ENCODE data around the gene WBP1.

The WBP1 gene

DNA sequence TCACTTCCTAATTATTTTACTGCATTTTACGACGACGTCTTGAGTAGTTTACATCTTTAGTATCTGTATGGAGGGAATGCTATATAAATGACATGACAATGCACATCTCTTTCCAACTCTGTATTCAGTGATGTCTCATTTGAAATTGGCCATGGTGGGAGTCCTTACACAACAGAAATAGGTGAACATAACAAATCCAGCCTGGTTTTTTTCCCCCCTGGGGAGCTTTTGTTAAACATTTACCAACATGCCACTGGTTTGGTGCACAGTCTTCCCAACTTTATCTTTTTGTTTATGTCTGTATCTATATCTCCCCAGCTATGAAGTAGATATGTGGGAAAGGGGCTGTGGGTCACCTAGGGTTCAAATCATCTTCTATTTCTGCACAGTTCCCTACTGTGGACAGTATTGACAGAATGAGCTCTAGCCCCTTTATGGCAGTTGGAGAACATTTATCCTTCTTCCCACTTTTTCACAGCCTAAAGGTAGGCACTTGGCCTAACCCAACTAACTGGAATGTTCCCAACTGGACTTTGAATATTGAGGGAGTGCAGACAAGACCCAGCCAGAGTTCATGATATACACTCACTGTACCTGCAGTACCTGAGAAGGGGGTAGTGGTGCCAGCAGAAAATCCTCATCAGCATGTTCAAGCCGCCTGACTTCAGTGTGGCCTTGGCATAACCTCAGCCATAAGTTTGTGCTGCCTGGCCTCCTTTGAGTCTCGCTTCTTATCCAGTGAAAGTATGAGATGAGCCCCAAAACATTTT is 10.8 kb upstream of the WBP1 start:
- TF ChIP-seq PPARA (CRISPR knock-in tag; IDR thresholded peaks at IDR 0.05; ENCODE audit: borderline replicate concordance): no peak
- no peak for TF ChIP-seq ARNTL (CRISPR knock-in tag; IDR thresholded peaks at IDR 0.05; ENCODE audit: borderline replicate concordance, low read depth)
- TF ChIP-seq GLIS3 (CRISPR knock-in tag; IDR thresholded peaks at IDR 0.05): no peak
- no peak for TF ChIP-seq ESRRG (CRISPR knock-in tag; IDR thresholded peaks at IDR 0.05)
- TF ChIP-seq OSR1 (CRISPR knock-in tag; IDR thresholded peaks at IDR 0.05): no peak
- TF ChIP-seq ZC3H10 (CRISPR knock-in tag; IDR thresholded peaks at IDR 0.05): no peak
- TF ChIP-seq, protein P1, sequence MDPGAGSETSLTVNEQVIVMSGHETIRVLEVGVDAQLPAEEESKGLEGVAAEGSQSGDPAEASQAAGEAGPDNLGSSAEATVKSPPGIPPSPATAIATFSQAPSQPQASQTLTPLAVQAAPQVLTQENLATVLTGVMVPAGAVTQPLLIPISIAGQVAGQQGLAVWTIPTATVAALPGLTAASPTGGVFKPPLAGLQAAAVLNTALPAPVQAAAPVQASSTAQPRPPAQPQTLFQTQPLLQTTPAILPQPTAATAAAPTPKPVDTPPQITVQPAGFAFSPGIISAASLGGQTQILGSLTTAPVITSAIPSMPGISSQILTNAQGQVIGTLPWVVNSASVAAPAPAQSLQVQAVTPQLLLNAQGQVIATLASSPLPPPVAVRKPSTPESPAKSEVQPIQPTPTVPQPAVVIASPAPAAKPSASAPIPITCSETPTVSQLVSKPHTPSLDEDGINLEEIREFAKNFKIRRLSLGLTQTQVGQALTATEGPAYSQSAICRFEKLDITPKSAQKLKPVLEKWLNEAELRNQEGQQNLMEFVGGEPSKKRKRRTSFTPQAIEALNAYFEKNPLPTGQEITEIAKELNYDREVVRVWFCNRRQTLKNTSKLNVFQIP (CRISPR knock-in tag; IDR thresholded peaks at IDR 0.05; ENCODE audit: borderline replicate concordance, low read depth): no peak
- TF ChIP-seq, protein P2, sequence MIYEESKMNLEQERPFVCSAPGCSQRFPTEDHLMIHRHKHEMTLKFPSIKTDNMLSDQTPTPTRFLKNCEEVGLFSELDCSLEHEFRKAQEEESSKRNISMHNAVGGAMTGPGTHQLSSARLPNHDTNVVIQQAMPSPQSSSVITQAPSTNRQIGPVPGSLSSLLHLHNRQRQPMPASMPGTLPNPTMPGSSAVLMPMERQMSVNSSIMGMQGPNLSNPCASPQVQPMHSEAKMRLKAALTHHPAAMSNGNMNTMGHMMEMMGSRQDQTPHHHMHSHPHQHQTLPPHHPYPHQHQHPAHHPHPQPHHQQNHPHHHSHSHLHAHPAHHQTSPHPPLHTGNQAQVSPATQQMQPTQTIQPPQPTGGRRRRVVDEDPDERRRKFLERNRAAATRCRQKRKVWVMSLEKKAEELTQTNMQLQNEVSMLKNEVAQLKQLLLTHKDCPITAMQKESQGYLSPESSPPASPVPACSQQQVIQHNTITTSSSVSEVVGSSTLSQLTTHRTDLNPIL (CRISPR knock-in tag; IDR thresholded peaks at IDR 0.05; ENCODE audit: low read depth): no peak
- no peak for TF ChIP-seq ZNF8 (CRISPR knock-in tag; IDR thresholded peaks at IDR 0.05)
- no peak for TF ChIP-seq BACH2 (CRISPR knock-in tag; IDR thresholded peaks at IDR 0.05; ENCODE audit: borderline replicate concordance)
- TF ChIP-seq ZNF70 (CRISPR knock-in tag; IDR thresholded peaks at IDR 0.05): no peak
- TF ChIP-seq TOX (CRISPR knock-in tag; IDR thresholded peaks at IDR 0.05; ENCODE audit: borderline replicate concordance): no peak
- ATAC-seq: no peak

DNA sequence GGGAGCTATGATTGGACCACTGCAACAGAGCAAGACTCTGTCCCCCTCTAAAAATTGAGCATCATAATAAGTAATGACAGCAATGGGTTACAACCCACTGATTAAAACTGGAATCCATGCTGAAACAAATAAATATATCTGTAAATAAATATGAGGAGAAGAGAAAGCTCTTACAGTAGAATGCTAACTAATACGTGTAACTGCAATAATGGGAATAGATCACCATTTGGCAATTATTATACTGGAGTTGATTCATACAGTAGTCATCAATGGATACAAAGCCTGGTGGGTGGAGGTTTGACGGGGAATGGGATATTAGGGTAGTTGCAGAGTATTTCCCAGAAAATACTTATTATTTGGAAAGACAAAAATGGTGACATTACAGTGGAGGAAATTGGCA is 9.5 kb upstream of the WBP1 start:
- no peak for TF ChIP-seq TOX (CRISPR knock-in tag; IDR thresholded peaks at IDR 0.05; ENCODE audit: borderline replicate concordance)
- no peak for TF ChIP-seq PPARA (CRISPR knock-in tag; IDR thresholded peaks at IDR 0.05; ENCODE audit: borderline replicate concordance)
- TF ChIP-seq CSDC2 (CRISPR knock-in tag; IDR thresholded peaks at IDR 0.05): no peak
- TF ChIP-seq, protein P2 (CRISPR knock-in tag; IDR thresholded peaks at IDR 0.05; ENCODE audit: low read depth): no peak
- no peak for TF ChIP-seq BACH2 (CRISPR knock-in tag; IDR thresholded peaks at IDR 0.05; ENCODE audit: borderline replicate concordance)
- no peak for TF ChIP-seq ZFP30 (CRISPR knock-in tag; IDR thresholded peaks at IDR 0.05)
- TF ChIP-seq SNAI2 (CRISPR knock-in tag; IDR thresholded peaks at IDR 0.05): no peak
- no peak for TF ChIP-seq ESRRG (CRISPR knock-in tag; IDR thresholded peaks at IDR 0.05)
- TF ChIP-seq, protein P1 (CRISPR knock-in tag; IDR thresholded peaks at IDR 0.05; ENCODE audit: borderline replicate concordance, low read depth): no peak
- ATAC-seq: no peak

- ATAC-seq: no peak
- TF ChIP-seq ZNF565 (CRISPR knock-in tag; conservative IDR thresholded peaks at IDR 0.05; ENCODE audit: low read depth): no peak
- no peak for TF ChIP-seq ZNF8 (CRISPR knock-in tag; IDR thresholded peaks at IDR 0.05)
- no peak for TF ChIP-seq SNAI2 (CRISPR knock-in tag; IDR thresholded peaks at IDR 0.05)
- TF ChIP-seq OSR1 (CRISPR knock-in tag; IDR thresholded peaks at IDR 0.05): no peak
- no peak for TF ChIP-seq ESRRG (CRISPR knock-in tag; IDR thresholded peaks at IDR 0.05)
- no peak for TF ChIP-seq TSHZ2 (CRISPR knock-in tag; IDR thresholded peaks at IDR 0.05)
- no peak for TF ChIP-seq ISL1 (CRISPR knock-in tag; IDR thresholded peaks at IDR 0.05)
- TF ChIP-seq, protein P1 (CRISPR knock-in tag; IDR thresholded peaks at IDR 0.05; ENCODE audit: borderline replicate concordance, low read depth): no peak
- no peak for TF ChIP-seq CSDC2 (CRISPR knock-in tag; IDR thresholded peaks at IDR 0.05)
- TF ChIP-seq ZFP30 (CRISPR knock-in tag; IDR thresholded peaks at IDR 0.05): no peak
- no peak for TF ChIP-seq BACH2 (CRISPR knock-in tag; IDR thresholded peaks at IDR 0.05; ENCODE audit: borderline replicate concordance)
- TF ChIP-seq, protein P3, sequence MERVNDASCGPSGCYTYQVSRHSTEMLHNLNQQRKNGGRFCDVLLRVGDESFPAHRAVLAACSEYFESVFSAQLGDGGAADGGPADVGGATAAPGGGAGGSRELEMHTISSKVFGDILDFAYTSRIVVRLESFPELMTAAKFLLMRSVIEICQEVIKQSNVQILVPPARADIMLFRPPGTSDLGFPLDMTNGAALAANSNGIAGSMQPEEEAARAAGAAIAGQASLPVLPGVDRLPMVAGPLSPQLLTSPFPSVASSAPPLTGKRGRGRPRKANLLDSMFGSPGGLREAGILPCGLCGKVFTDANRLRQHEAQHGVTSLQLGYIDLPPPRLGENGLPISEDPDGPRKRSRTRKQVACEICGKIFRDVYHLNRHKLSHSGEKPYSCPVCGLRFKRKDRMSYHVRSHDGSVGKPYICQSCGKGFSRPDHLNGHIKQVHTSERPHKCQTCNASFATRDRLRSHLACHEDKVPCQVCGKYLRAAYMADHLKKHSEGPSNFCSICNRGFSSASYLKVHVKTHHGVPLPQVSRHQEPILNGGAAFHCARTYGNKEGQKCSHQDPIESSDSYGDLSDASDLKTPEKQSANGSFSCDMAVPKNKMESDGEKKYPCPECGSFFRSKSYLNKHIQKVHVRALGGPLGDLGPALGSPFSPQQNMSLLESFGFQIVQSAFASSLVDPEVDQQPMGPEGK (CRISPR knock-in tag; IDR thresholded peaks at IDR 0.05; ENCODE audit: borderline replicate concordance): no peak
- no peak for TF ChIP-seq ZFP3 (CRISPR knock-in tag; IDR thresholded peaks at IDR 0.05)
- TF ChIP-seq, protein P4, sequence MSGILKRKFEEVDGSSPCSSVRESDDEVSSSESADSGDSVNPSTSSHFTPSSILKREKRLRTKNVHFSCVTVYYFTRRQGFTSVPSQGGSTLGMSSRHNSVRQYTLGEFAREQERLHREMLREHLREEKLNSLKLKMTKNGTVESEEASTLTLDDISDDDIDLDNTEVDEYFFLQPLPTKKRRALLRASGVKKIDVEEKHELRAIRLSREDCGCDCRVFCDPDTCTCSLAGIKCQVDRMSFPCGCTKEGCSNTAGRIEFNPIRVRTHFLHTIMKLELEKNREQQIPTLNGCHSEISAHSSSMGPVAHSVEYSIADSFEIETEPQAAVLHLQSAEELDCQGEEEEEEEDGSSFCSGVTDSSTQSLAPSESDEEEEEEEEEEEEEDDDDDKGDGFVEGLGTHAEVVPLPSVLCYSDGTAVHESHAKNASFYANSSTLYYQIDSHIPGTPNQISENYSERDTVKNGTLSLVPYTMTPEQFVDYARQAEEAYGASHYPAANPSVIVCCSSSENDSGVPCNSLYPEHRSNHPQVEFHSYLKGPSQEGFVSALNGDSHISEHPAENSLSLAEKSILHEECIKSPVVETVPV (CRISPR knock-in tag; IDR thresholded peaks at IDR 0.05): no peak
These were observed 7.6 kb upstream of the WBP1 start for GRCh38 chr2:74450570-74451190.
